ENCODE measurements around the gene ATP2B3.

ATP2B3 gene

DNA sequence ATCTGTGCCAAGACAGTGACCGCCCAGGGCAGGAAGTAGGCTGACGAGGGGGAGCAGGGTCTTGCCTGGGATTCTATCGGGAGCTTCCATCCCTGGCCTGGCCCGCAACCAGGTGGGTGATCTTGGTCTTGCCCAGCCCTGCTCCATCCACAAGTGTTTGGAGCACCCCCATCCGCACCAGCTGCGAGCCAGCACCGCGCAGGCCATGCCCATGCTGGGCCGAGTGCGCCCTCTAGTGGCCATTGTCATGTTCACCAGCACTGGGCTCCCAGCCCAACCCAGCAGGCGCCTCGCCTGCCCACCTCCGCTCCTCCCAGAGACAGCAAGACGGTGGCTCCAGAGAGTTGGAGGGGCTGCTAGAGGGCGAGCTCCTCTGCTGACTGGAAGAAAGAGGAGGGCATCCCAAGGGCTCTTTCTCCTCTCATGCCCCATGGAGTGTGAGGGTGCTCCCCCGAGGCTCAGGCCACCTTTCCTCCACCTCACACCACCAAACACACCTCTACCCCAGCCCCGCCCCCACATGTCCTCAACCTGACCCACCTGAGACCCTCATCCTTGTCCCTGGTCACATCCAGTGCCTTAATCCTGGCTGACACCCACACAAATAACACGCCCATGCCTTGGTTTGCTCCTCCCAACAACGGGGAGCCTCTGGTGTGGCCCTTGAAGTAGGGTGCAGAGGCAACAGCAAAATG, 9.8 kb upstream of the ATP2B3 start:
- DNase-seq (ENCODE audit: low read depth in 2 of 2), result peak; percentile 70 to 79

DNA sequence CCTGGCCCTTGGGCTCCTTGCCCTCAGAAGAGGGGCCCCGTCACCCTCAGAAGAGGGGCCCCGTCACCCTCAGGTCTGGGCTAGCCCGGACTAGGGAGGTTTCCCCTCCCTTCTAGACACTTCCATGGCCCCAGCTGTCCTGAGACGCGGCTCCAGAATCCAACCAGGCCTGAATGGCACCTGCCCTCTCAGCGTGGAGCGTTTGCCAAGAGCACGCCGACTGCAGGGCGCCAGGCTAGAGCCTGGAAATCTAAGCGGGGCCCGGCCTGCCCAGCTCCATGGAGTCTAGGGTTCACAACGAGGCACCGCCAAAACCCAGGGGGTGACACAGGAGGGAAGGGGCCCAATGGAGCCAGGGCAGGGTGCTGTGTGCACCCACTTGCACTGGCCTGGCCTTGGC, 7.8 kb upstream of the ATP2B3 start:
- no peak for DNase-seq (ENCODE audit: low read depth in 2 of 2)

DNA sequence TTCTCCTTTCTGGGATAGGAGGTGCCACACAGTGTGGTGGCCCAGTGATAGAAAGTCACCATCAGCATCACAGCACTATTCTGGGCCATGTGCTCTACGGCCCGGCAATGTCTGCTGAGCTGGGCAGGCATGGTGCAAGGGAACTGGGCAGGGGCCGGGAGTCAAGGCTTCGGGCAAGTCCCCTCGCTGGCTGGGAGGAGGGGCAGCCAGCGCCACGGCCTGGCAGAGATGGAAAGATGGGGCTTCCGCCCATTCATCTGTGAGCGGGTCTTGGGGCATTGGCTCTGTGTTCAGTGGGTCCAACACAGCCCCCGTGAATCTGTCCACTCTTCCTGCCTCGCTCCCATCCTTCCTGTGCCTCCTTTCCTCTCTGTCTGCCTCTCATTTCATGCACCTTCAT, 7.1 kb upstream of the ATP2B3 start:
- no peak for DNase-seq (ENCODE audit: low read depth in 2 of 2)

DNA sequence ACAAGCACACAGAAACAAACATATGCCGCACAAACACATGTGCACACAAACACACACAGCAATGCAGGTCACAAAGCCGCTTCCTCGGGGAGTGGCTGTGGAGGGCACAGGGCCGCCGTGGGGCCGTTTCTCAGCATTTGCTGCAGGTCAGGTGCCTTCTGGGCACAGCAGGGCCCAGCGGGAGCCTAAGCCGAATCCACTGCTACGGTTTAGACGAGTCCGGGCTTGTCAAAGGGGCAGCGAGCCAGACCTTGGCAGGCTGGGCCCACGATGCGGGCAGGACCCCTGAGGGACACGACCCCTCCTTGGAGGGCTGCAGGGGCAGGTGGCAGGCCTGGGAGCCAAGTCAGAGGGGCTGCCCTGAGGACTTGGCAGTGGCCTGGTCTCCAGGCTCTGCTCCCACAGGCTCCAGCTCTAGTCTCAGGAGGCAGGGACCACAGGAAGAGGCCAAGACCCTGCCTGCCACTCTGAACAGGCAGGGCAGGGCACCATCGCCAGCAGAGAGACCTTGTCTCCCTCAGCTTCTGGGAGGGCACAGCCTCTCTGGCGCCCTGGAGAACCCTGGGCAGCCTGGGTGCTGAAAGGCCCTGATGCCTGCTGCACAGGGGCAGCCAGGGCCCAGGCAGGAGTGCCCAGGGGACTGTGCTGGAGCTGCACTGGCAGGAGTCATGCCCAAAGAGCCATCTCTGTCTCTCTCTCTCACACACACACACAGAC, 5.5 kb upstream of the ATP2B3 start:
- no peak for DNase-seq (ENCODE audit: low read depth in 2 of 2)

DNA sequence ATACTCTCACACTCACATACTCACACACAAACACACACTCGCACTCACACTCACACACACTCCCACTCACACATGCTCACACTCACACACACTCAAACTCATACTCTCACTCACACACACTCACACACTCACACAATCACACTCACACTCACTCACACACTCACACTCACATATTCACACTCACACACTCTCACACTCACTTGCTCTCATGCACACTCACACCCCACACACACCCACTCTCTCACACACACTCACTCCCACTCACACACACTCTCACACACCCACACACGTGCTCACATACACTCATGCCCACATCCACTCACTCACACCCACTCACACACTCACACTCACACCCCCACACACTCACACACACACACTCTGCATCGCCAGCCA, 4.9 kb upstream of the ATP2B3 start:
- no peak for DNase-seq (ENCODE audit: low read depth in 2 of 2)

DNA sequence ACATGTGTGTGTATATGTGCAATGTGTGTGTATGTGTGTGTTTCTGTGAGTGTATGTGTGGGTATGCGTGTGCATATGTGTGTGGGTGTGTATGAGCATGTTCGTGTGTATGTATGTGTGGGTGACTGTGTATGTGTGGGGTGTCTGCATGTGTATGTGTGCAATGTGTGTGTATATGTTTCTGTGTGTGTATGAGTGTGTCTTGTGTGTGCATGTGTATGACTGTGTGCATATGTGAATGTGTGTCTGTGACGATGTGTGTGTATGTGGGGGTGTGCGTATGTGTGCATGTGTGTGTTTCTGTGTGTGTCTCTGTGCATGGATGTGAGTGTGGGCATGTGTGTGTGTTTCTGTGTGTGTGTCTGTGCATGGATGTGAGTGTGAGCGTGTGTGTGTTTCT, 4.2 kb upstream of the ATP2B3 start:
- DNase-seq (ENCODE audit: low read depth in 2 of 2), result no peak

DNA sequence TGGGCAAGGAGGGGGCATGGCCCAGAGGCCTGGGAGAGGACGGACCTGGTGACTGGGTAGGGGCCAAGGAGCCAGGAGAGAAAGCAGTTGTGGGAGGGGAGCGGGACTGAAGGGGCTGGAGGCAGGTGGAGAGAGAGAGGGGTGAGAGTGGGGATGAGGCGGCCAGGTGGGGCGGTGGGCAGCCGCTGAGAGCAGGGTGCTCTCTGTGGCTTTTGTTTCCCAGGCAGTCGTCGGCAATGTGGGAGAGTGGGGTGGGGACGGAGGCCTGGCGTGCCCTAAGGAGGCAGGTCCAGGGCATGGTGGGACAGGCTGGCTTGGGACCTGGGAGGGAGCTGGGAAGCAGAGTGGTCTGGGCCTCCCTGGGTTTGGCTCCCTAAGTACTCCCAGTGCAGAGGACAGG, 3.2 kb upstream of the ATP2B3 start:
- DNase-seq (ENCODE audit: low read depth in 2 of 2), result no peak

DNA sequence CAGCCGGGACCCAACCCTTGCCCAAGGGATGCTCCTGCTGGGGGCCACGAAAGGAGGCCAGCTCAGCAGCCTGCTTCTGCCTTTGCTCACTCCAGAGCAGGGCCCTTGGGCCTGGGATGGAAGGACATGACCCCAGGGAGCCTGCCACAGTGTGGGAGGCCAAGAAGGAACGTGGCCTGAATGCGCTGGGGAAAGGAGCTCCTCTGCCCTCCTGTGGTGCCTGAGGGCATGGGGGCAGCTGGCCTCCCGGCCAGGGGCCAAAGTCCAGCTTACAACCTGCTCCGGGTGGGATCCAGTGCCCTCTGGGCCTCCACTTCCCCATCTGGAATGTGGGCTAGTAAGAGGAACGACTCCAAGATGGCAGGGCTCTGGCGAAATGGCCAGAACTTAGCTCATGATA, 2.0 kb upstream of the ATP2B3 start:
- no peak for DNase-seq (ENCODE audit: low read depth in 2 of 2)

DNA sequence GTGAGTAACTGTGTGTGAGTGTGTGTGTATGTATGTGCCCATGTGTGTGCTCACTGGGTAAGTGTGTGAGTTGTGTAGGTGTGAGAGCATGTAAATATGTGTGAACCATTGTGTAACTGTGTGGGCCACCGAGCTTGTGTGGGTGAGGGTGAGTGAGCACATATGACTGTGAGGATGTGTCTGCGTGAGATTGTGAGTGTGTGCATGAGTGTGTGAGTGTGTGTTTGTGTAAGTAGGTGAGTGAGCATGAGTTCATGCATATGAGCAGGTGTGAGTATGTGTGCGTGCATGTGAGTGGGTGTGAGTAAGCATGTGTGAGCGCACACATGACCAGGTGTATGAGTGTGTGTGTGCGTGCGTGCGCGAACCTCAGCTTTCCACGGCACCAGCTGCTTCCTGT, 1.4 kb upstream of the ATP2B3 start:
- DNase-seq (ENCODE audit: low read depth in 2 of 2), result no peak

DNA sequence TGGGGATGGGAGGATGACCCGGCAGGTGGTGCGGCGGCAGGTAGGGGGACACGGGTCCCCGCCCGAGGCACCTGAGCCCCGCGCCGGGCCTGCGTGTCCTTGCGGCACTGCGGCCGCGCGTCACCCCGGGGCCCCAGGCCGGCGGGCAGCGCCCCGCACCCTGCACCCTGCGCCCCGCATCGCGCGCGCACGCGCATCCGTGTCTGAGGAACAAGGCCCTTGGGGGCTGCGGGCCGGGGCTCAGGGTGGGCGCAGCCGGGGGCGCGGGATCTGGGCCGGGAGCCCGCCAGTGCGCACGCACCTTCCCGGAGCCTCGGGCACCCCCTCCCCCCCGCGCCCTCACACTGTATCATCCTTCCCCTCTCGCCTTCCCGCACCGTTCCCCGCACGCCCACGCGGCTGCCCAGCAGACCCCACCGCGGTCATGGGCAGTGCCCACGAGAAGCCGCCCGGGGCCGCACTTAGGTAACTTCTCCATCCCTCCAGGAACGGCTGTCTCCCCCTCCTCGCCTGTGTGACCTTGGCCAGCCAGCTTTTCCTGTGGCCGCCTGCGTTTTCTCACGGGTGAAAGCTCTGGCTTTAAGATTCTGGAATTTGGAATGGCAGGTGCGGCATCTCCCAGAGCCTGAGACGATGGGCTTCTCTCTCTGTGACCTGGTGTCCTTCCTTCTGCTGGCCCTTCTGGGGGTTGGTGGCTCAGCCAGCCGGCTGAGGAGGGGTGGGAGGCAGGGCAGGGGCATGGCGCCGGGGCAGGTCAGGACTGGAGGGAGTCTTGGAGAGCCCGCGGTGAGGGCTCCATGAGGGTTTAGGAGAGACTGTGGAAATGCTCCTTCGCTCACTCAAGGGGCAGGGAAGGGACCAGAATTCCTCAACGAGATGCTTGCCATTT, 748 bp downstream of the ATP2B3 start:
- no peak for DNase-seq (ENCODE audit: low read depth in 2 of 2)

DNA sequence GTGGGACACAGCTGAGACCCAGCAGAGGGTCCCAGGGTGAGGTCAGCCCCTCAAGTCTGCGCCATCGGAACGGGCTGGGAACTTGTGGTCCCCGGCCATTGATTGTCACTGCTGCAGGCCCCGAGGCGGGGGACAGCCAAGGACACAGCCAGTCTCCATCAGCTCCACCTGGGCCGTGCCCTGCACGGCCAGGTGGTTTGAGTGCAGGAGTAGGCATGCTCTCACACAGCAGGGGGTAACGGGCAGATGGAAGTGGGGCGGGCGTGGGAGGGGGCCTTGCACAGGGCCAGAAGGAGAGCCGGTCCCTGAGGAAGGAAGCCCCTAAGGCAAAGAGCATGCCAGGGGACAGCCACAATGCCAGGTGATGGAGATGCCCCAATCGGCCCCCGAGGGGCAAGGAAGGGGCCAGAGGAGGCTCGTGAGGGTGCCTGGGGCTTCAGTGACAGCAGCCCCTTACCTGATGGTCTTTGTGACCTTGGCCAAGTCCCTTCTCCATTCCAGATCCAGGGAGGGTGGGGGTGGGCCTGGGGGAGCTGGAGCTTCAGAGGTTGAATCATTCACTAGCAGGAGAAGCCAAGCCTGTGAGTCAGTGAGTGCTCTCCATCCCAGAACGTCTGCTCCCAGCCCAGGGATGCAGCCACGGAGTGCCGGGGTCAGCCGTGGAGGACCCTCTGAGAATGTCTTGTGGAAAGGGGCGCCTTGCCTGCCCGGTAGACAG, 2.3 kb downstream of the ATP2B3 start:
- no peak for DNase-seq (ENCODE audit: low read depth in 2 of 2)

DNA sequence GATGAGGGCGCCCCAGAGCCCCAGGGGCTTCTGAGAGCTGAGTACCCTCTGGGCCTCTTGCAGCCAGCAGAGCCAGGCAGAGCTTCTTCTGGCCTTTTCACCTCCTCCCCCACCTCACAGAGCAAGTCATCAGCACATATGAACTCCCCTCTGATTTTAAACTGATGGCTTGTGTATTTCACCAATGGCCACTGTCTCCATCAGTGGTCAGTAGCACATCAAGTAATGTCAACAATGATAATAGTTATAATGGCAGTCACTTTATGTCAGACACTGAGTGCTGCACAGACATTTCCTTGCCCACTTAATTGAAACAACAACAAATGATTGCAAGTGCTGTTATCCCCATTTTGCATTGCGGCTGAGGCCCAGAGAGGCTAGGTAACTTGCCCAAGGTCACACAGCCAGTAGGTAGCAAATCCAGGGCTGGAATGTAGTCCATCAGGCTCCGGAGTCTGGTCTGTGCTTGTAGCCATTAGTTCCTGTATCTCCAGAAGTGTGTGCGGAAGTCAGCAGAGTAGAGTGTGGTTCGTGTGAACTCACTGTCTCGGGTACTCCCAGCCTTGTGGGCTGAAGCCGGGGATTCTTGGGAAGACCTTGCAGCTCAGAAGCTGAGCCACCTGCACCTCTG, 3.0 kb downstream of the ATP2B3 start:
- no peak for DNase-seq (ENCODE audit: low read depth in 2 of 2)

DNA sequence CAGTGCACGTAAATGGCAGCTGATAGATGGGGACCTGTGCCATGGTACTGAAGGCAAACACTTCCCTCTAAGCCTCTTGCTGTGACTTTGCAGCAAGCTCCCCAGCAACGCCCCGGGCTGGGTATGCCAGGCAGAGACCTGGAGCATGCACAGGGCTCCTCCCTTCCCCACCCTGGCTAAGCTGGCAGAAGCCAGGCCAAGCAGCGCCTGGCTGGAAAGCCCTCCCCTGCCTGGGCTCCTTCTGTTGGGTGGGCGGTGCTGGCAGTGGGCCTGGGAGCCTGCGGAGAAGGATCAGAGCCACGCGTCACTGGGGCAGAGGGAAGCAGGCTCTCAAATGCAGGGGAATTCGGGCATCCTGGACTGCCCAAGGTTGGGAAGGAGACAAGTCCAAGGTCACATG, 3.6 kb downstream of the ATP2B3 start:
- DNase-seq (ENCODE audit: low read depth in 2 of 2), result no peak

DNA sequence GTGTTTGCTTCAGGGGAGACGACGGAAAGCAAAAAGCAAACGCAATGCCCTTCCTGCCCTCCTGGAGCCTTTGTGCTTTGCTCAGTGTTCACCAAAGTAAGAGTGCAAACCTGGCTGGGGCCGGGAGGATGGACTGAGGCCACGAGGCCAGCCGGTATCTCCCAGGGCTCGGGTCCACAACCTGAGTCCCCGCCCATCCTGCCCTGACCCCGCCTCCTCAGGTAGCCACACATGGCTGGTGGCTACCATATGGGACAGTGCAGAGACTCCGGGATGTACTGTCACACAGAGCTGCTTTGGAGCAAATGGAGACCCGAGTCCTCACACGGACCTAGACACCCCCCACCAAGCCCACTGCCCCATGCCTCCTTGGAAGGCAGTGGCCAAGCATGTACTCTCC, 4.8 kb downstream of the ATP2B3 start:
- DNase-seq (ENCODE audit: low read depth in 2 of 2), result no peak

DNA sequence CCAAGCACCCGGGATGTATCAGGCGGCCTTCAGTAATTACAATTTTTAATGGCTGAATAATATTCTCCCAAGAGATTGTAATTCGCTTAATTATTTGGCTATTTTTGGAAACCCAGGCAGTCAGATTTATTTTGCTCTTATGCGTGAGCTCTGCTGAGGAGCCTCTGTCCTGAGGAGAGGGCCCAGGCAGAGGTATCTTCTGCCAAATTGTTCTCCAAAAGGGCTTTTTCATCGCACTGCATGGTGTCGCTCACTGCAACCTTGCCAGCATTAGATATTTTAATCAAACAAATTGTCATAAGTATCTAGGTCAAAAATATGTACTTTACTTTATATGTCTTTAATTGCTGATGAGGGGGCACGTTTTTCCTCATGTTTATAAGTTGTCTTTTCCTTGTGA, 5.8 kb downstream of the ATP2B3 start:
- DNase-seq (ENCODE audit: low read depth in 2 of 2), result no peak

DNA sequence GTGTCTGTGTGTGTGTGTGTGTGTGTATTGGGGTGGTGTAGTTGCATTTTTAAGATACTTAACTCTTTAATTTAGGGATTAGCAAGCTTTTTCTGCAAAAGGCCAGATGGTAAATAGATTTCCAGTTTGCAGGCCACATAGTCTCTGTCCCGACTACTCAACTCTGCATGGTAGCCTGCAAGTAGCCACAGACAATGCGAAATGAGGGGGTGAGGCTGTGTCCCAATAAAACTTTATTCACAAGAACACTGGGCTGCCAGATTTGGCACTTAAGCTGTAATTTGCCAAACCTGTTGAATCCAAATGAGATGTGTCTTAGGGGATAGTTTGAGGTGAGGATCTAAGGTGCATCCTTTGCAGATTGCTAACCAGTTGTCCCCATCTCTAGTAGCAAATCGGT, 6.8 kb downstream of the ATP2B3 start:
- DNase-seq (ENCODE audit: low read depth in 2 of 2), result no peak

DNA sequence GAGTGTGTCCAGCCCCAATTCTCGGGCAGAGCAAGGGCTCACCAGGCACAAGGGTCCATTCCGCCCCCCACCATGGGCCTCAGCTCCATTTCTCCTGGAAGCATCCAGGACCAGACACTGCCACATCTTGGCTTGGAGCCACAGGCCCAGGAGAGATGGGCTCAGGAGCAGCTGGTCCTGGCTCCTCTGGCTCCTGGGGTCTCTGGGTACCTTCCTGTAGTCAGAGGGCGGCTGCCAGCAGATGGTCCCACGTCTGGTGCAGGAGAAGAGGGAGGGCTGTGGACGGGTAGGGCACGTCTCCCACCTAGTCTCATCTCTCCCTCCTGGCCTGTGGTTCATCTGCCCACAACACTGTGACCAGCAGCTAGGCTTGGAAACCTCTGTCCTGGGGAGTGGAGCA, 8.0 kb downstream of the ATP2B3 start:
- DNase-seq (ENCODE audit: low read depth in 2 of 2), result no peak

DNA sequence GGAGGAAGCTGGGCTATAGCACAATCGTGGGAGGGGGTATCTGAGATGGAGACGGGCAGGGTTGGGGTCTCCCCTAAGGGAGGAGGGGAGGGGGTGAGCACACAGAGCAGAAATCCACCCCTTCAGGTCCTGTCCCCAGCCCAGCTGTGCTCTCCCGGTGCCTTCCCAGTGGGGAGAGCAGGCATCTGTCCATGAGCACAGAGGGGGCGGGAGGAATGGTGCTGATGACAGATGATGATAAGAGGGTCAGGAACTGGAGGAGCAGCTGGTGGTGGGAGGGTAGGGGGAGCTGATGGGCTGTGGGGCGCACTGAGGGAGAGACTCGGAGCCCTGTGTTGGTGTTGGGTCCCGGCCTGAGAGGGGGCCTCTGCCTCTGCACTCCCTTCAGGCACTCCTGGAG, 8.6 kb downstream of the ATP2B3 start:
- DNase-seq (ENCODE audit: low read depth in 2 of 2), result no peak

DNA sequence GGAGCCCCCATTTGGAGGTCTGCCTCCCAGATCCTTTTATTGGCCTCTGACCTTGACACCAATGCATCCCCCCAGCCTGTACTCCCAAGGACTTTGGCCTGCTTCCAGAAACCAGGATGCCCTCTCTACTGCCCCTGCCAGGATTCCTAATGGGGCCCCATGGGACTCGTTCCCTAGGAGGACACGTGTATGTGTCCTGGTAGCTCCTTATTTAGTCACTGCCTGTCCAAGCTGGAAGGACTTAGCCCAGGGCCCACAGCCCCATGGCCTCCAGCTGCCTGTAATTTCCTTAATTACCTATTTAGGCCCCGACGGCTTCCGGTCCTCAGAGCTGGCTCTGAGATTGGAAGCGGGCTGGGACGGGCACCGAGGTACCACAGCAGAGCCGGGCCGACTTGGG, 9.4 kb downstream of the ATP2B3 start:
- no peak for DNase-seq (ENCODE audit: low read depth in 2 of 2)

DNA sequence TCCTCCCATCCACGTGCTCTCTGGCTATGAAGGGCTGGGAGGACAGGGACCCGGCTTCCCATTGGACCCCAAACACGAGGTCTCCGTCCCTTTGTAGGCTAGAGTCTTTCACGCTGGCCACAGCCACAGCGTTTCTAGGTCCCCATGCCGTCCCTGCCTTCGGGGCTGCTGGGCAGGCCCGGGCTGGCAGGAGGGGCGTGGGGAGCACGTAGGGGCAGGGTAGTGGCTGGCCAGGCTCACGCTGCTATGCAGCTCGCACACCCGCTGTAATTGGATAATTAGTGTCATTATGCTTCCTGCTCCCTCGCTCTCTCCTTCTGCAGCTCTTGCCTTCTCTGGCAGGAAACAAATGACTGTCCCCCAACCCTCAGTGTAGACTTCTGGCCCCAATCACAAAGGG, 9.8 kb downstream of the ATP2B3 start:
- DNase-seq (ENCODE audit: low read depth in 2 of 2), result no peak

DNA sequence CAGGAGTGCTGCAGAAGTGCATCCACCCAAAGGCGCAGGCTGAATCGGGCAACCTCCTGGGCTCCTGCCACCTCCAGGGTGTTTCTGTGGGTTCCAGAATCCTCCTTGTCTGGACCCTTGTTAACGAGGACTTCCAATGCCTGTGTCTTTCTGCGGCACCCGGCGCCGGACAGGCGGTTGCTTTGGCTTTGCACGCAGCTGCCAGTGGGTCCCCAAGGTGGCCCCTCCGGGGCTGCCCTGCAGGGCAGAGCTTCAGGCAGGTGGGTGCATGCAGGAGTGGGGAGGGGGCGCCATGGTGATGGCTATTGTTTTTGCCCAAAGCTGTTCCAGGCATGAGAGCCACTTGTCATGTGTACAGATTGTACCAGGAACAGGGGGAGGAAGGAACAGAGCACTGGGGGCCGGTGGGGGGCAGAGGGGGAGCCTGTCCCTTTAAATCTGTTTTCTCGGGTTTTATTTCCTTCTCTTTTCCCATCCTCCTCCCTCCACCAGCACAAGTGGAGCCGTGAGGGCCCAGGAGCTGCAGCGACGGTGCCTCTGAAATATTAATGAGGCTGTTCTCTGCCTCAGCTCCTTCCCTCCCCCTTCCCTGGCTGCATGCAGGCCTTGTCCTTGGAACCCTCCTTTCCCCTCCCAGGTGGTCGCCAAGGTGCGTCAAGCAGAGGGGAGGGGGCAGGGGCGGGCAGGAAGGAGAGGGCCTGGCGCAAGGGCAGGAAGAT, 13.1 kb downstream of the ATP2B3 start:
- DNase-seq (ENCODE audit: low read depth in 2 of 2), result no peak

All from stimulated activated CD4-positive, alpha-beta T cell treated with anti-CD3 and anti-CD28 coated beads, Interleukin-4, amount 100 ng/mL, for 48 hours (primary cell).